DMS79 treated with DMSO at 0.1 percent for 48 hours (cell line): ENCODE results near the gene MACO1.

ENCODE experiments used
- DNase-seq: peaks from one replicate; lab custom pipeline; 2025; lab: John Stamatoyannopoulos, UW

Gene MACO1

GRCh38 chr1:25524568-25525360 is 94.1 kb downstream of the MACO1 start:
- no peak for DNase-seq

DNA sequence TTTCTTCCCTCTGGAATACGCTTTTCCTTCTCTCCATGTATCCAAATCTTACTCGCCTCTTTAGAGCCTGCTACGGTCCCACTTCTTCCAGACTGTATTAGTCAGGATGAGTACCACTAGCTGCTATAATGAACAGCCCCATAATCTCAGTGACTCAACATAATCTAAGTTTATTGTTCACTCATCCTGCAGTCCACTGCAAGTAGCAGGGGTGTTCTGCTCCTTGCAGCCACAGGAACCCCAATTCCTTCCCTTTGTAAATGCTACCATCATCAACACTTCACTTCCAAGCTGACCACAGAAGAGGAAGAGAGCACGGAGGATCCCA is 94.6 kb downstream of the MACO1 start:
- no peak for DNase-seq

DNA sequence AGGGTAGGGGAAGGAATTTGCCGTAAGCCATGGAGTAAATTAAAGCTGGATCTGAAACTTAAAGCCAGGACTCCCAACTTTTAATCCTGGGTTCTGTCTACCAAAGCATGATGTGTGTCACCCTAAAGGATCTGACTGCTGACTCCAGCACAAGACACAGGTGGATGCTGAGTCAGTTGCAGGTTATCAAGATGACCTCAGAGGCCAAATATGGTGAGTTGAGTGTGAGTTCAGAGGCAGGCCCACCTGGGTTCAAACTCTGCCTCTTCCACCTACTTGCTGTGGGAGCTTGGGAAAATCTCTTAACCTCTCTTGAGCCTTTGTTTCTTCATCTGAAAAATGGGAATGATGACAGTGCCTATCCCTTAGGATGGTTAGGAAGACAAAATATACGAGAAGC is 96.1 kb downstream of the MACO1 start:
- no peak for DNase-seq

DNA sequence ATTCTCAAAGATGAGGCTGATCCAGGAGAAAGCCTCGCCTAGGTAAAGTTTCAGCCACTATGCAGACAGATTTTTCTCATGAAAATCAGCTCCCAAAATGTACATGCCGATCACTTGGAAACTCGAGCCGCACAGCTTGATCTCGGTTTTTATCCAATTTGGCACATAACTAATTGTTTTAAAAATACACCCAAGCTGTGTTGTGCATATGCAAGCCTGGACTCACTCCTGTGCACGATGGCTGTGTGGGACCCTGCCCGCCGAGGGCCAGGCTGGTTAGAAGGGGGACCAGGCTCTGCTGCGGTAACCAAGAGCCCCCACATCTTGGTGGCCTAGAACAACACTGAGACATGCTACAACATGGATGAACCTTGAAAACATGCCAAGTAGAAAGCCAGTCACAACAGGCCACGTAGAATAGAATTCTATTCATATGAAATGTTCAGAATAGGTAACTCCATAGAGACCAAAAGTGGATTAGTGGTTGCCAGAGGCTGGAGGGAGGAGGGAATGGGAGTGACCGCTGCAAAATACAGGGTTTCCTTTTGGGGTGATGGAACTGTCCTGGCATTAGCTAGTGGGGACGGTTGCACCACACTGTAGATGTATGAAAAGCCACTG is 96.6 kb downstream of the MACO1 start:
- no peak for DNase-seq

- DNase-seq: no peak
Observed at GRCh38 chr1:25527946-25528595, 97.4 kb downstream of the MACO1 start.

GRCh38 chr1:25528881-25529517 is 98.3 kb downstream of the MACO1 start:
- DNase-seq: no peak

- DNase-seq: no peak
Observed at GRCh38 chr1:25529518-25530185, 99.0 kb downstream of the MACO1 start.

- no peak for DNase-seq
Observed at GRCh38 chr1:25530186-25531081, 99.7 kb downstream of the MACO1 start.

DNA sequence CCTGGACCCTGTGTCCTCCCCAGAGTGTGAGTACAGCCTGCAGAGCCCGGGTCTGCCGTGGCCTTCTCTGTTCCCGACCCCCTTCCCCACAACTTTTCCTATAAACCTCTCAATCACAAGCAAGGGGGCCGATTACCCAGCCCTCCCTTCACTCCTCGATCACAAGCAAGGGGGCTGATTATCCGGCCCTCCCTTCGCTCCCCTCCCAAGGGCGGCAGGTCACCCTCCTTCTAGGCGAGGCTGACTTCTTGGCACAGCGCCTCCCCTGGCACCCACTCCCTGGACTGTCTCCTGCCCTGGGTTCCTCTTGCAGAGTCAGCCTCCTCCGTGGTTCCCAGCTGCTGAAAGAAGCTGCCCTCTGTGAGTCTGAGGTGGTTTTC is 100.4 kb downstream of the MACO1 start:
- DNase-seq: no peak

- DNase-seq: no peak
Observed at GRCh38 chr1:25532970-25533369, 102.3 kb downstream of the MACO1 start.

DNA sequence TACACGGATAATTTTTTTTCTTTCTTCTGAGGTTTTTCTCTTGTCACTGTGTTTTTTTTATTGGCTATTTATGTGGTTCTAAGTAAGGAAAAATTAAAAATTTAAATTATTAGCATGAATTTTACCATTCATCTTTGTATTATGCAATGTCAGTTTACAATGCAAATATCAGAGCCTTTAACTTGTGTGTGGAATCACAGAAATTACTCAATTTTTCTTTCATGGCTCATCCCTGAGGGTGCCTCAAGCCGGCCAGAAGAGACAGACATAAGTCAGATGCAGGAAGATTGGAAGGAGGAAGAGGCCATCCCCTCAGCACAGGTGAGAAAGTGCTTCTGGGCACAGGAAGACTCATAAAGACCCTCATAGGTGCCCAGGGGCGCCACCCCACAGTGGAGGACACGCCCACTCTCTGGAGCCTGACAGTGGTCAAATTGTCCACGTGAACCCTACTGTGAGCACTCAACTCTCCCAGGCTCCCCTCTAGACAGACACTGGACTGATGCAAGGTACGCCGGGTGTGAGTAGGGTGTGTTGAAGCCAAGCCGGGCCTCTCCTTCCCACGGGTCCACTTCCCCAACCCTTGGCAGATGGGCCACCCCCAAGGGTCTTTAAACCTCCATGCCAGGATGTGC is 103.2 kb downstream of the MACO1 start:
- no peak for DNase-seq

GRCh38 chr1:25534410-25534788 is 103.7 kb downstream of the MACO1 start:
- no peak for DNase-seq

- no peak for DNase-seq
Observed at GRCh38 chr1:25536124-25536523, 105.4 kb downstream of the MACO1 start.

GRCh38 chr1:25537153-25537831 is 106.6 kb downstream of the MACO1 start:
- no peak for DNase-seq

- no peak for DNase-seq
Observed at GRCh38 chr1:25538191-25538767, 107.6 kb downstream of the MACO1 start.

DNA sequence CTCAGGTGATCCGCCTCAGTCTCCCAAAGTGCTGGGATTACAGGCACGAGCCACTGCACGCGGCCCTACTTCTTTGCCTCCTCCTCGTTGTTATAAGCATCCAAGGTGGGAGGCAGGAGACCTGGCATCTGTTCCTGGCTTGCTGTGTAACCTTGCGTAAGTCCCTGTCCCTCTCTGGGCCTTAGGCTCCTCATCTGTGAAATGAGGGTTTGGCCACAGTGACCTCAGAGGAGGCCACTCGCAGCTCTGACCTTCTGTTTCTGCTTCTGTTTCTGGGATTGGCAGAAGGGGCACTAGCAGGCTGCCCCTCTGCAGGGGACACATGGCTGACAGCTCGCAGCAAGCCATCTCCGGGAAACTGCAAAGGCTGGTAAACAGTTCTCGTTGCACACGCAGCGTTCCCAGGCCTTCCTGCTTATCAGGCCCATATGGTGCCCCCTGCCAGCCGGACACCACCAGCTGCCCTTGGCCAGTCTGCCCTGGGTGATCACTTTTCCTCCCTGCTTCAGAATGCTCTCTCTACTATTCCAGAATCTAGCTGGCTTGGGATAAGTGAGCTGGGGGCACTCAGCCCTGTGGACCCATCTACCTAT is 110.1 kb downstream of the MACO1 start:
- DNase-seq: no peak

DNA sequence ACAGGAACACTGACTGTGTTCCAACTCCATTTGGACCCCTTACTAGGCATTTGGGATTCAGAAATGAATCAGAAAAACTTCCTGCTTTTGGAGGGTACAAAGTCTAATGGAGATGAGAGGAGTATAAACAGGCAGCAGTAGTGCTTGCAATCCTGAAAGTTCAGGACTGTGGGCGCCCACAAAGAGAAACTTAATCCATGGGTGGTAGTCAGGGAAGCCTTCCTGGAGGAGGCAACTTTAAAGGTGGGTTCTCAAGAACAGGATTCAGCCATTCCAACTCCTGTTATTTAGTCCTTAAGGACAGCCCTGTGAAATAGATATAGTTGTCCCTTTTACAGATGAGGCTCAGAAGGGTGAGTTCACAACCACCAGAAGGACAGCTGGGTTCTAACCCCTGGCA is 110.7 kb downstream of the MACO1 start:
- no peak for DNase-seq

DNA sequence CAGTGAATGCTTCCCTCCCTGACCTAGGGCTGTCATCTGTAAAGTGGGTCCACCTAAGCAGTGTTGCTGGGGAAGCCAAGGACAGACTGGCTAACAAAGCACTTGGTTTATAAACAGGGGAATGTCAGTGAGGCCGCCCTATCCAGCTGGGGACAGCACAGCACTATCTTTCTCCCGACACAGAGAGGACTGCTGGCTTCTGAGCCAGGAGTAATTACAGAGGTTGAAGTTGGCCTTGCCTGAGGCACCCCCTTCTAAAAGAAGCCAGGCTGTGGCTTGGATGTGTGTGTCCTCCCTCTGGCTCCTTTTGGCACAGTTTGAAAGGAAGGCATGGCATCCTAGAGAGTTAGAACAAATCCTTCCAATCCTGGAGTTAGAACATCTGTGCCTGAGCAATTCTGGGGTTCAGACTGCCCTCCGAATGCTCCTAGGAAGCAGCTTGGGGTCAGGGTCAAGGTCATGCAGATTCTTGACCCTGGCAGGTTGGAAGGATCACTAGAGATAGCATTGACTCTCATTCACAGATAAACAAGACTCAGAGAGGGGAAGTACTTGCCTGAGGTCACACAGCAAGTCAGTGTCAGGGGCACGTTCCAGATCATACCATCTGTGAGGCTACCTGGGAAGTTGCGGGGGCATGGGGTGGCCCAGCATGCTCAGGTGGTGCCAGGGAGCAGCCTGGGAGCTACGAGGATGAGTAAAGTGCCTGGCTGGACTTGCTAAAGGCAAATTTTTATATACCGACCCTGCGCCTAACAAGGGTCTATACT is 111.4 kb downstream of the MACO1 start:
- DNase-seq: no peak

DNA sequence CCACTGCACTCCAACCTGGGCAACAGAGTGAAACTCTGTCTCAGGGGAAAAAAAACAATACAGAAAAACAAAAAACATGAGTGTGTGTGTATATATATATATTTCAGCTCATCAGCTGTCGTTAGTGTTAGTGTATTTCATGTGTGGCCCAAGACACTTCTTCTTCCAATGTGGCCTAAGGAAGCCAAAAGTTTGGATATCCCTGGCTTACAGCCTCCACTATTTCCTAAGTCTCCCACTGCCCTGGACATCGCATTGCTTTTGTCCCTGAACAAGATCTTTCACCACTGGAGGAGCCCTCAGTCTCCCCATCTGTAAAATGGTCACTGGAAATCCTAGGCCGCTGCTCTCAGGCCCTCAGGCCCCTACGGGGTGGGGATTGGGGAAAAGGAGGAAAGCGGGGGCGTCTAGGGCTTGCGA is 112.3 kb downstream of the MACO1 start:
- no peak for DNase-seq
